ENCODE results near the gene PHF12. TPM values are rescaled to one million over a fixed set of nuclear protein-coding genes. Genes with fewer than 3 reads are reported as not detected.
A peak's percentile ranks its signal among the peaks of the same experiment; 100 is the strongest.
"Not testable (repeated sequence)": the region's sequence is repeated elsewhere in the genome, so short reads cannot be mapped to it uniquely, and the experiment has no call there.

PHF12 gene
- total RNA-seq, 4 donors from 2014 or later, result 22.0 to 62.9 (median 60.1) TPM

DNA sequence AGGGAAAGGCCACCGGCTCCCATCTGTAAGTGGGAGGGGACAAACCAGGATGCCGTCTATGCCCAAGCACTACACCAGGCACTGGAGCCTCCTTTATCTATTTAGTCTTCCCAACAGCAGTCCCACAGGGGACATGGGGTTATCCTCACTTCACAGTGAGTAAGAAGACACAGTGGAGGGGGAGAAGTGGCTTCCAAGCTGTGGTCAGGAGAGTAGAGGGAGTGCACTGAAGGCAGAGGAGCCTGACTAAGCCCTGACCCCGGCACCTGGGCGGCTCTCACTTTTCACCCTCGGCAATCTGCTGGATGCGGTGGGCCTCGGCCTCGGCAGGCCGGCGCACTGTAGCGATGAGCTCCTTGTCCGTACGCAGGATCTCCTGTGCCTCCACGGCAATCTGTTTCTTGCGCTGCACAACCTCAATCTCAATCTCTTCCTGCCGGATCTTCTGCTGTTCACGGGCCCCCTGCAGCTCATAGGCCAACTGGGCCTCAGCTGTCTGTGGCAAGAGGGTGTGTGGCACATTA lies 69.7 kb downstream of the PHF12 start:
- TF ChIP-seq POLR2A (IDR thresholded peaks at IDR 0.05), result no peak
- TF ChIP-seq, protein P1, sequence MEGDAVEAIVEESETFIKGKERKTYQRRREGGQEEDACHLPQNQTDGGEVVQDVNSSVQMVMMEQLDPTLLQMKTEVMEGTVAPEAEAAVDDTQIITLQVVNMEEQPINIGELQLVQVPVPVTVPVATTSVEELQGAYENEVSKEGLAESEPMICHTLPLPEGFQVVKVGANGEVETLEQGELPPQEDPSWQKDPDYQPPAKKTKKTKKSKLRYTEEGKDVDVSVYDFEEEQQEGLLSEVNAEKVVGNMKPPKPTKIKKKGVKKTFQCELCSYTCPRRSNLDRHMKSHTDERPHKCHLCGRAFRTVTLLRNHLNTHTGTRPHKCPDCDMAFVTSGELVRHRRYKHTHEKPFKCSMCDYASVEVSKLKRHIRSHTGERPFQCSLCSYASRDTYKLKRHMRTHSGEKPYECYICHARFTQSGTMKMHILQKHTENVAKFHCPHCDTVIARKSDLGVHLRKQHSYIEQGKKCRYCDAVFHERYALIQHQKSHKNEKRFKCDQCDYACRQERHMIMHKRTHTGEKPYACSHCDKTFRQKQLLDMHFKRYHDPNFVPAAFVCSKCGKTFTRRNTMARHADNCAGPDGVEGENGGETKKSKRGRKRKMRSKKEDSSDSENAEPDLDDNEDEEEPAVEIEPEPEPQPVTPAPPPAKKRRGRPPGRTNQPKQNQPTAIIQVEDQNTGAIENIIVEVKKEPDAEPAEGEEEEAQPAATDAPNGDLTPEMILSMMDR (IDR thresholded peaks at IDR 0.05), result no peak
- no peaks in the 10 kb centered on the region for H3K9me3 ChIP-seq
- no peaks in the 10 kb centered on the region for H3K27me3 ChIP-seq
- peaks cover 49 to 58% of the 10 kb centered on the region in 2 donors for H3K36me3 ChIP-seq
- no peak for DNase-seq
- intact Hi-C loops (cut with DNase I), result no loop called here
- H3K4me1 ChIP-seq, result no peaks in the 10 kb centered on the region
- WGBS, 2 donors, result 95% methylated on average over 17 of the region's 17 CpGs
- no peak overlapping the region for H3K27ac ChIP-seq
- H3K4me3 ChIP-seq (replicated peaks in 1 of 3), result no peak overlapping the region

DNA sequence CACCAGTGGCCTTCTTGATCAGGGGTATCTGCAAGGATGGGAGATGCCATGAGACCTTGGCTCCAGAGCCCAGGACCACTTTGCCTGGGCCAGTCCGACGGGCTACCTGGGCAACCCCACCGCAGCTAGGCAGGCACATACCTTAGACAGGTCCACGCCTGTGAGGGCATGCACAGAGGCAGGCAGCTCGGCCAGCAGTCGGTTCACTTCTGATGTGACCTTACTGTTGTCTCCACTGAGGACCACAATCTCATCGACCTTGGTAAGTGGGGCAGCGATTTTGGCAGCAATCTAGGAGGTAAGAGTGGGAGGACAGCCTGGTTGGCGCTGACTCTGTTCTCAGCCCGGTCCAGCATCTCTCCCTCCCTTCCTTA lies 70.8 kb downstream of the PHF12 start:
- Histone ChIP-seq H3K27ac (no peak overlapping the region), H3K27me3 (no peaks in the 10 kb centered on the region), H3K4me1 (no peaks in the 10 kb centered on the region), H3K36me3 (peaks cover 49 to 56% of the 10 kb centered on the region in 2 donors), H3K9me3 (no peaks in the 10 kb centered on the region), H3K4me3 (replicated peaks in 1 of 3) (no peak overlapping the region)
- DNase-seq, result no peak
- intact Hi-C loops (cut with DNase I), result no loop called here
- WGBS, 2 donors, result 92 to 96% methylated on average over 9 to 10 of the region's 10 CpGs
- TF ChIP-seq POLR2A (IDR thresholded peaks at IDR 0.05), result no peak
- TF ChIP-seq, protein P1 (IDR thresholded peaks at IDR 0.05), result no peak

DNA sequence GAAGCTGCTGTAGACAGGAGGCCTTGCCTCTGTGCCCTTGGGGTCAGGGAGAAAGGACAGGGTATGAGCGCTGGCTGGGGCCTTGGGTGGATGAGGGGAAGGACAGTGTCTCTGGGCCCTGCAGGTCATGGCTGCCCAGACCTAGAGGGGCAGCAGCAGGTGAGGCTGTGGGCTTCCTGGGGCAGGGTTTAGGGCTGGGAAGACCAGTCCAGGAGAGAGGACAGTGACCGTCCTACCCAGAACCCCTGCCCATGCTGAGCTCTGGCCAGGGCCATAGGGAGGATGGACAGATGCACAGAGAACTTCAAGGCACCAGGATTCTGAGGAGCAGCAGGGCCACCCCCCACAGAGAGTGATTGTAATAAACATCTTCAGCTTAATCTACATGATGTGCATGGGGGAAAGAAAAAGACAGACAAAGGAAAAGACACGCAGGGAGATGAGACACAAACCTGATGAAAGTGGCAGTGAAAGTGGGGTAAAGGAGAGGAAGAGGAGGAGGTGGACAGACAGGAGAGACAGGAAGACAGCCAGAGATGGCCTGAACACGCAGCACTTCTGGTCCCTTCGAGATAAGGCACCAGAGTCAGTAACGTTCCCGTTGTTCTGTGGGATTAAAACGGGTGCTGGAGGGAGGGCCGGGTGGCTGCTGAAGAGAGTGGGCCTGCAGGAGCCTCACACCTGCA lies 71.3 kb downstream of the PHF12 start:
- Histone ChIP-seq H3K9me3 (no peaks in the 10 kb centered on the region), H3K36me3 (peaks cover 49 to 51% of the 10 kb centered on the region in 2 donors), H3K27ac (no peak overlapping the region), H3K27me3 (no peaks in the 10 kb centered on the region), H3K4me1 (no peaks in the 10 kb centered on the region), H3K4me3 (replicated peaks in 1 of 3) (no peak overlapping the region)
- intact Hi-C loops (cut with DNase I), result no loop called here
- DNase-seq, result no peak
- whole genome bisulfite sequencing, 2 donors, result 77 to 80% methylated on average over 8 to 9 of the region's 9 CpGs
- TF ChIP-seq, protein P1 (IDR thresholded peaks at IDR 0.05), result no peak
- TF ChIP-seq POLR2A (IDR thresholded peaks at IDR 0.05), result no peak

DNA sequence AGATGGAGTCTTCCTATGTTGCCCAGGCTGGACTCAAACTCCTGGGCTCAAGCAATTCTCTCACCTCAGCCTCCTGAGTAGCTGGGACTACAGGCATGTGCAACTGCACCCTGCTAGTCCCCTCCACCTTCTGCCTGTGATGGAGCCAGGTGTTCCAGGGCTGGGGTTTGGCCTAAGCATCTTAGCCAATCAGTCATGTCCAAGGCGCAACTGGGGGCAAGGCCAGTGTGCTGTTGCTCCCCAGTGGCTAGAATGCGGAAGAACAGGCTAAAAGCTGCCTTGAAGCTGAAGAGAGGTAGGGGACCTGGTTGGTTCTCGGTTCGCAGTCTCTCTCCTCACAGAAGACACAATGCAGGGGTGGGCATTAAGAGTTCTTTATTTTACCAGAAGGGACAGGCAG lies 72.3 kb downstream of the PHF12 start:
- Histone ChIP-seq H3K4me3 (replicated peaks in 1 of 3) (no peak overlapping the region), H3K36me3 (peaks cover 41% of the 10 kb centered on the region in 2 donors), H3K9me3 (no peaks in the 10 kb centered on the region), H3K27ac (no peak overlapping the region), H3K4me1 (no peaks in the 10 kb centered on the region), H3K27me3 (no peaks in the 10 kb centered on the region)
- intact Hi-C loops (cut with DNase I), result no loop called here
- TF ChIP-seq, protein P1 (IDR thresholded peaks at IDR 0.05), result peak in 1 of 6 experiments; percentile 21
- no peak for TF ChIP-seq POLR2A (IDR thresholded peaks at IDR 0.05)
- peak; percentile 9 to 19 for DNase-seq
- WGBS, 2 donors, result 88 to 93% methylated on average over 4 of the region's 4 CpGs

DNA sequence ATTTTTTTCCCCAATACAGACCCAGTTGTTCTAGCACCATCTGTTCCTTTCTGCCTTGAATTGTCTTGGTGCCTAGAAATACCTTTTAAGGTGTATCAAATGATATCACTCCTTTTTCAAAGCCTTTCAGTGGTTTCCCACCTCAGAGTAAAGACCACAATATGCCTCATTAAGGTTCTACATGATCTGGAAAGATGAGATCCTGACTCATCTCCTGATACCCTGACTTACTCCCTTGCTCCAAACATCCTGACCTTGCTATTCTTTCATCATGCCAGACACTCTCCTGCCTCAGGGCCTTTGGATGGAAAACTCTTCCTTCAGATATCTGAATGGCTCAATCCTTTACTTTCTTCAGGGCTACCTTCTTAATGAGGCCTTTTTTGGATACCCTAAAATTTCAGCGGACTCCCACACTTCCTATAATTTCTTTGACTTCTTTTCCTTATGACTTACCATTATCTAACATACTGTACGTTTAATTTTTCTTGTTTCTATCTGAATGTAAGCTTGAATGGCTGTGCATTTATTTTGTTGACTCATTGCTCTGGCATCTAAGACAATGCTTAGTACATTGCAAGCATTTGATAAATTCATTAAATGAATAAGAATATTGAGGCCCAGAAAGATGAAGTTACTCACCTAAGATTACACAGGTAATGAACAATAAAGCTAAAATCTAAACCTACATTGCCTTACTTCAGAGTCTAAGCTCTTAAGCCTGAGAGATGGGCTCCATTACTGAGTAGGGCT lies 73.0 kb downstream of the PHF12 start:
- Histone ChIP-seq H3K36me3 (peaks cover 37 to 40% of the 10 kb centered on the region in 2 donors), H3K4me3 (replicated peaks in 1 of 3) (no peak overlapping the region), H3K9me3 (no peaks in the 10 kb centered on the region), H3K27ac (no peak overlapping the region), H3K4me1 (no peaks in the 10 kb centered on the region), H3K27me3 (no peaks in the 10 kb centered on the region)
- DNase-seq, result no peak
- intact Hi-C loops (cut with DNase I), result no loop called here
- 94 to 95% methylated on average over 2 of the region's 2 CpGs for WGBS, 2 donors
- no peak for TF ChIP-seq POLR2A (IDR thresholded peaks at IDR 0.05)
- TF ChIP-seq, protein P1 (IDR thresholded peaks at IDR 0.05), result no peak

- H3K9me3 ChIP-seq; H3K4me1 ChIP-seq; intact Hi-C loops (cut with DNase I); H3K4me3 ChIP-seq (replicated peaks in 1 of 3); DNase-seq; H3K27ac ChIP-seq; H3K27me3 ChIP-seq: not testable (repeated sequence)
- H3K36me3 ChIP-seq, result peaks cover 30 to 32% of the 10 kb centered on the region in 2 donors
- 78 to 81% methylated on average over 6 of the region's 6 CpGs for WGBS, 2 donors
Measured at GRCh38 chr17:28877150-28877711, 74.1 kb downstream of the PHF12 start.
